Measurements from ENCODE around the gene ZWILCH.
"Not testable (repeated sequence)": the region's sequence is repeated elsewhere in the genome, so short reads cannot be mapped to it uniquely, and the experiment has no call there.

Gene ZWILCH

GRCh38 chr15:66489179-66489791 is 15.8 kb upstream of the ZWILCH start:
- no peak for DNase-seq

DNA sequence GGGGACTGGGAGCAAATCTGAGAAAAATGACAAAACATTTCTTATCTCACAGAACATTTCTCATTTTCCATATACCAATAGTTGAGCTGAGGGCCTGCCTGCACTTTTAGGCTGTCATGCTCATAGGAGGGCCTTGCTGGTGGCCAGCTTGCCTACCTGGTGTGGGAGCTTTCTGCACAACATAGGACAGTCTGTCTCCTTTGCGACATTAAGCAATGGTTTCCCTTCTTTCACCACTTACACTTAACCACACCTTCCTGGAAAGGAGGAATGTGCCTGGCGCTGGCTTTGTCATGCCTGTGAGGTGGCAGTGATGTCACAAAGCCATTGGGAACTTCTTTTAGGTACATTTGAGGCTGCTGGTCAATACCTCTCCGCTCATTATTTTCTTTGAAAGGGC is 13.3 kb upstream of the ZWILCH start:
- no peak for DNase-seq

- DNase-seq = no peak
These were observed 10.9 kb upstream of the ZWILCH start for GRCh38 chr15:66494262-66494661.

- DNase-seq = no peak
These were observed 8.1 kb upstream of the ZWILCH start for GRCh38 chr15:66496951-66497501.

- DNase-seq = peak; percentile 73 to 84
These were observed 7.3 kb upstream of the ZWILCH start, which contains the start of gene SNAPC5 for GRCh38 chr15:66497502-66498455. TSS of gene SNAPC5 (minus strand) at chr15:66497762. CDS start at chr15:66497731, 31 bp downstream.

- DNase-seq = peak; percentile 34 to 41
These were observed 6.4 kb upstream of the ZWILCH start for GRCh38 chr15:66498501-66499386.

DNA sequence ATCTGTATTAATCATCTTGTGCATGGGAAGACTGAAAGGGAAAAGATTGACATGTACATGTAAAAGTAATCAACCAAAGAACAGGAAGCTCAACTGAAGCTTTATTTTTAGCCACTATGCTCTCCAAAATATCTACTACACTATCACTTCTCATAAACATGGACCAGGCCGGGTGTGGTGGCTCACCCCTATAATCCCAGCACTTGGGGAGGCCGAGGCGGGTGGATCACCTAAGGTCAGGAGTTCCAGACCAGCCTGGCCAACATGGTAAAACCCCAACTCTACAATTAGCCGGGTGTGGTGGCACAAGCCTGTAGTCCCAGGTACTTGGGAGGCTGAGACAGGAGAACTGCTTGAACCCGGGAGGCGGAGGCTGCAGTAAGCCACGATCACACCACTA is 4.8 kb upstream of the ZWILCH start:
- DNase-seq = not testable (repeated sequence)

DNA sequence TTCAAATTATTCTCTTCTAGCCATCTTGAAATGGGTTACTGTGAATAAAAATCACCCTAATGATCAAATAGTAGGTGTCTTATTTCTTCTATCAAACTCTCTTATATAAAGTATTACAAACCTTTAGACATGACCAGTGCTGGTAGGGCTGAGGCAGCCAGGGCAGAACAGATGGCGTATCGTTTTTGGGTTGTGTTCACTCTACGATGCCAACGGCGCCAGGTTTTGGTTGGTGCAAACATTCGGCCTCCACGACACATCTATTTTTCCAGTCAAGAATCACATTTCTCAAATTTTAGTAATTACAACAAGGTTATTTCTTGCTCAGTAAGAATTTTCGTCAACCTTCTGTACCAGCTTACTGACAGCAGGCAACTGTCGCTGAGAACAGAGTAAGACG is 2.6 kb upstream of the ZWILCH start:
- DNase-seq = no peak

- not testable (repeated sequence) for DNase-seq
These were observed 2.0 kb upstream of the ZWILCH start for GRCh38 chr15:66503041-66503648.

DNA sequence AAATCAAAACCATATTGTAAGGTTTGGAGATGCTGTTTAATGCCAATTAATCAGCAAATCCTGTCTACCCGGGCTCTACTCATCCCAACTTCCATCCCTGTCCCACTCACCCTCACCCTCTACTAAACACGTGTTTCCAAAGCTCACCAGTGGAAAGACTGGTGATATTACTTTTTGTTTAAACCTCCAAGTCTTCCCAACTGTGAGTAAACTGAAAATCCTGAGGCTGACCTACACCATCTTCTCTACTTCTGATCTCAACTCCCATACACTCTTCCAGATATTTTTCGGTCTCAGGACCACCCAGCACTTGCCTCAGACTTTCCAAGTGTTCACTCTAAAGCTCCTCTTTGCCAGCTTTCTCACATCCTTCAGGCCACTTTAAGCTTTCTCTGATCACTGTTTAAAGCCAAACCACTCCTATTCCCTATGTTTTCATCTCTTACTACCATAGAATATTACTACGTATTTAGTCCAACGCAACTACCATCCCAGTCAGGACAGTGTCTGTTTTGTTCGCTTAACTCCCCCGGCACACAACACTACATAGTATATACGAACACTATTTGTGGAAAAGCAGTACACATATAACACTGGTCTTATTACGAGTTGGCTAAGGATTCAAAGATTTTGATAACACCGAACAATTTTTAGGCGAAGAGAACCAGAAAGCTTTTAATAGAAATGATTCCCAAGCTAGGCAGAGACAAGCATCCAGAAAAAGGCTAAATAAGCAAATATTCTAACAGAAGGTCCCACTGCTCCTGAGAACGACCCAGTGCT is 1.2 kb upstream of the ZWILCH start:
- DNase-seq = no peak

- DNase-seq = no peak
These were observed 295 bp downstream of the ZWILCH start for GRCh38 chr15:66505430-66505811.

DNA sequence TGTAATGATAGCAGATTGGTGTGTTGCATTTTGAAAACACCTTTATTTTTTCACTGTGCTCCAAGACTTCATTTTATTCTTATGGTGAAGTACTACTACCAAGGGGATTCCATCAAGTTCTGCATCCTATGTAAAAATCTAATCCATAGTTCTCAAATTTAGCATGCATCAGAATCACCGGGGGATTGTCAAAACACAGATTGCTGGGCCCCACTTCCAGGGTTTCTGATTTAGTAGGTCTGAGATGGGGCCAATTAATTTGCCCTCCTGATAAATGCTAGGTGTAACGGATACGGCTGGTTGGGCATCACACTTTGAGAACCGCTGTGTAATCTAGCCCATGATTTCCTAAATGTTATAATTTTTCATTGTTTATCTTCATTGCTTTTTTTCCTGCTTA is 692 bp downstream of the ZWILCH start:
- DNase-seq = no peak

DNA sequence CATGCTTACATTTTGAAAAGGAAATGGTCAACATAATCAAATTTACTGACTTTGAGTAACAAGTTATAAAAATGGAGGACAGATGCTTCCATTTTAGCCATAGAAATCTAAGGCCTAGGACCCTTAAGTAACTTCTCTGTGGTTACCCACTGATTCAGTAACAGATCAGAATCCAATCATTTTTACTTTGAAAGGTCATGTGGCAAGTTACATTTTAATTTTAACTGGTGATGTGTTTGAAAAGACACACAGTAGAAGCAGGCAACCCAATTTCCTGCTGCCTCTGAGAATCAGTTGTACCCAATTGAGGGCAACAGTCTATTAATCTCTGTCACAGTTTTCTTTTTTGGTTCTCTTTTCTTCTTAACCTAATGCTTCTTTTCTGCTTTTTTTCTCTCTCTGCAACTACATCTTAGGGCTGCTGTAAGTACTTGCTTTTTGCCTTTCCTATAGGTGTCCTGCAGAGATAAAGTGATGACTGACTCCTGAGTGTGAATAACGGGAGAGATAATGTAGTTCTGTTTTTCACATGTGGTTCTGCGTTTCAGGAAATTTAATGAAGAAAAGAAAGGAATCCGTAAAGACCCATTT is 3.3 kb downstream of the ZWILCH start:
- DNase-seq = no peak

DNA sequence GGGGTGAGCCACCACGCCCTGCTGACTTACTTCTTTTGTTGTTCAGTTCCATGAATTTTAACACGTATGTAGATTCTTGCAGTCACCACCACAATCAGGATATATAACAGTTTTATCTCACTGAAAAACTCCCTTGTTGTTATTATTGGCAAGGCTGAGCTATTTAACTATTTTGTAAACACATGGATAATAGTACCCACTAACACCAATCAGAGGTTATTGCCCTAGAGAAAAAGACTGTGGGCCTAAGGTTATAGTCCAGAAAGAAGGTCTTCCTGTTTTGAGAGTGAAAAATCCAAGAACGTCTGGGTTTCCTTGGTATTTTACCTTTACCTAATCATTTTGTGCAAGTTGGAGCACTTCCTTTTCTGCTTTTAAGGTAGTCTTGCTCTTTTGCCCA is 9.5 kb downstream of the ZWILCH start:
- DNase-seq = no peak

DNA sequence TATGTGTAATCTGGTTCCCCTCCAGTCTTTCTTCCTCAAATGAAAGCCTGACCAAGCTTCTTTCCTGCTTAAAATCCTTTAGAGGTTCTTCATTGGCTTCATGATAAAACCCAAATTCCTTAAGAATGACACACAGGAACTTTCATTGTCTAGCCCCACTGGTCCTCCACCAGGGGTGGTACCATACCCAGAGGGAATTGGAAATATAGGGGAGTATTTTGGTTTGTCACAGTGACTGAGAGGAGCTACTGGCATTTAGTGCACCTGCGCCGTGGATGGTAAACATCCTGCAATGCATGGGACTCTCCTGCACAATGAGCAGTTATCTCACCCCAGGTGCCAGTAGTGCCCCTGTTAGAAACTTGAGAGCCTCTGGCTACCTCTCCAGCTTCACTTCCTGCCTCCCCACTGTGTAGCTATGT is 10.8 kb downstream of the ZWILCH start:
- no peak for DNase-seq

DNA sequence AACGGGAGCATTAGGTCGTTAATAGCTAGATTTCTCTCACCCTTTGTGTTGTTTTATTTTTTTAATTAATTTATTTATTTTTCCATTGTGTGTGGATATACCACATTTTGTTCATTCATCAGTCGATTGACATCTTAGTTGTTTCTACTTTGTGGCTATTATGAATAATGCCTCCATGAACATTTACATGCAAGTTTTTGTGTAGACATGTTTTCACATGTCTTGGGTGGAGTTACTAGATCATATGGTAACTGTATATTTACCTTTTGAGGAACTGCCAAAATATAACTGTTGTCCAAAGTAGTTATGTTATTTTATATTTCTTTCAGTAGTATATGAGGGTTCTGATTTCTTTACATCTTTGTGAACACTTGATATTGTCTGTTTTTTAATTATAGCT is 18.8 kb downstream of the ZWILCH start:
- no peak for DNase-seq

- no peak for DNase-seq
These were observed 19.7 kb downstream of the ZWILCH start for GRCh38 chr15:66524838-66525237.

DNA sequence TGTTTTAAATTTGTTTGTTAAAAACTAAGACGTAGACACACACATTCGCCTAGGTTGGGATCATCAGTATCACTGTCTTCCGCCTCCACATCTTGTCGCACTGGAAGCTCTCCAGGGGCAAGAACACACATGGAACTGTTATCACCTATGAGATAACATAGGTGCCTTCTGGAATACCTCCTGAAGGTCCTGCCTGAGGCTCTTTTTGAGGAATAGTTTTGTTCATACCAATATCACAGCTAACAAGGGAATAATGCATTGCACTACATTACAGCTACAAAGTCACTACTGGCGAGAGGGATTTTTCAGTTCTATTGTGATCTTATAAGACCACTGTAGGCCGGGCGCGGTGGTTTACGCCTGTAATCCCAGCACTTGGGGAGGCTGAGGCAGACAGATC is 29.9 kb downstream of the ZWILCH start:
- no peak for DNase-seq

GRCh38 chr15:66542896-66543295 is 37.8 kb downstream of the ZWILCH start:
- DNase-seq = no peak

- no peak for DNase-seq
These were observed 40.1 kb downstream of the ZWILCH start for GRCh38 chr15:66545255-66545654.

- no peak for DNase-seq
These were observed 50.6 kb downstream of the ZWILCH start for GRCh38 chr15:66555685-66556084.
